Measurements from ENCODE around the gene IKZF2.

- TF ChIP-seq CTCF (conservative IDR thresholded peaks at IDR 0.05; ENCODE audit: low read depth, low read length) (no peak), EZH2phosphoT487 (IDR thresholded peaks at IDR 0.05; ENCODE audit: borderline replicate concordance, low read length) (no peak), EZH2 (IDR thresholded peaks at IDR 0.05; ENCODE audit: low read length, unreplicated experiment) (no peak)
Observed at GRCh38 chr2:213156717-213157116, 5.3 kb upstream of the IKZF2 start.

Measured in PC-3 (cell line).